IMR-90 (cell line): ENCODE results near the gene SLC39A8. TPM values are rescaled to one million over a fixed set of nuclear protein-coding genes. Genes with fewer than 3 reads are reported as not detected.
A peak's percentile ranks its signal among the peaks of the same experiment; 100 is the strongest.

Experiments used
- ATAC-seq: fragments of 200-7000 bp; cut with Tn5 transposase; 2 replicates; pipeline ENCODE4 v1.9.1; 2020; ENCODE audit warnings: low read depth, mild to moderate bottlenecking, moderate library complexity
- BruUV-seq: library from RNA; stranded (reverse); fragments of 400-500 nt; replicated peaks from 2 replicates; lab custom pipeline; 2021; lab: Mats Ljungman, UMichigan
- CTCF ChIA-PET: fragments of 300-600 bp; formaldehyde crosslinking; extraction: SDS; loops from one replicate; lab custom pipeline; 2021; ENCODE audit warnings: antibody characterized with exemption; lab: Yijun Ruan, JAX
- POLR2A ChIA-PET: fragments of 300-600 bp; sonication (Branson Sonifier 250); formaldehyde crosslinking; loops from one replicate; lab custom pipeline; 2022; ENCODE audit warnings: antibody characterized with exemption; ENCODE audit not compliant: unreplicated experiment; lab: Charles Lee
- DNase-seq: peaks from one replicate; pipeline ENCODE4 v3.0.0; 2013
- H2AFZ ChIP-seq: replicated peaks from 2 replicates; pipeline ENCODE3; 2013; ENCODE audit warnings: low read length, mild to moderate bottlenecking; ENCODE audit not compliant: poor library complexity
- H2AK5ac ChIP-seq: 2 replicates; pipeline ENCODE4 v1.6.1; 2013; ENCODE audit warnings: low read depth, low read length, inconsistent platforms
- H2AK9ac ChIP-seq: replicated peaks from 2 replicates; pipeline ENCODE3; 2013; ENCODE audit warnings: mild to moderate bottlenecking, low read depth, low read length, moderate library complexity; ENCODE audit not compliant: poor library complexity
- H2BK120ac ChIP-seq: 2 replicates; pipeline ENCODE4 v1.6.1; 2013; ENCODE audit warnings: low read depth, low read length, inconsistent platforms
- H2BK15ac ChIP-seq: 3 replicates; pipeline ENCODE4 v1.6.1; 2013; ENCODE audit warnings: low read depth, low read length, inconsistent platforms
- H2BK20ac ChIP-seq: 2 replicates; pipeline ENCODE4 v1.6.1; 2013; ENCODE audit warnings: low read depth, mild to moderate bottlenecking, inconsistent platforms, low read length, moderate library complexity
- H2BK5ac ChIP-seq: 2 replicates; pipeline ENCODE4 v1.6.1; 2013; ENCODE audit warnings: mild to moderate bottlenecking, low read depth, low read length, inconsistent platforms; ENCODE audit not compliant: poor library complexity, severe bottlenecking
- H3K14ac ChIP-seq: replicated peaks from 2 replicates; pipeline ENCODE4 v1.6.1; 2013; ENCODE audit warnings: low read depth, low read length, inconsistent platforms
- H3K18ac ChIP-seq: 2 replicates; pipeline ENCODE4 v1.6.1; 2013; ENCODE audit warnings: low read depth, low read length, control low read depth
- H3K23ac ChIP-seq: 2 replicates; pipeline ENCODE4 v1.6.1; 2013; ENCODE audit warnings: low read depth, low read length, inconsistent platforms
- H3K27ac ChIP-seq: 2 replicates; pipeline ENCODE4 v1.5.1; 2013; ENCODE audit warnings: mild to moderate bottlenecking, control low read depth, low read length; ENCODE audit not compliant: insufficient read depth
- H3K27me3 ChIP-seq: 2 replicates; pipeline ENCODE4 v1.6.1; 2013; ENCODE audit warnings: low read length; ENCODE audit not compliant: control insufficient read depth, insufficient read depth
- H3K36me3 ChIP-seq: 2 replicates; pipeline ENCODE4 v1.6.1; 2013; ENCODE audit warnings: low read length, mixed read lengths; ENCODE audit not compliant: control insufficient read depth, insufficient read depth
- H3K4ac ChIP-seq: 2 replicates; pipeline ENCODE4 v1.6.1; 2013; ENCODE audit warnings: low read depth, low read length, inconsistent platforms
- H3K4me1 ChIP-seq: 2 replicates; pipeline ENCODE4 v1.6.1; 2013; ENCODE audit warnings: low read length, mixed read lengths; ENCODE audit not compliant: control insufficient read depth, insufficient read depth
- H3K4me2 ChIP-seq: 2 replicates; pipeline ENCODE4 v1.6.1; 2013; ENCODE audit warnings: low read depth, mild to moderate bottlenecking, control low read depth, low read length, moderate library complexity
- H3K4me3 ChIP-seq: 2 replicates; pipeline ENCODE4 v1.5.1; 2013; ENCODE audit warnings: low read depth, mild to moderate bottlenecking, control low read depth, low read length, moderate library complexity; ENCODE audit not compliant: insufficient read depth
- H3K56ac ChIP-seq: 2 replicates; pipeline ENCODE4 v1.6.1; 2013; ENCODE audit warnings: low read length, inconsistent platforms; ENCODE audit not compliant: insufficient read depth; ENCODE audit errors: extremely low read depth
- H3K79me1 ChIP-seq, 2 experiments: 2 replicates each; pipeline ENCODE4 v1.6.1; 2013; ENCODE audit warnings: low read length in 2 of 2, inconsistent platforms in 1 of 2, low read depth in 1 of 2
- H3K9ac ChIP-seq: 2 replicates; pipeline ENCODE4 v1.6.1; 2013; ENCODE audit warnings: low read depth, low read length, control low read depth
- H3K9me1 ChIP-seq: 2 replicates; pipeline ENCODE4 v1.6.1; 2013; ENCODE audit warnings: low read length, inconsistent platforms; ENCODE audit not compliant: insufficient read depth
- H3K9me3 ChIP-seq: 2 replicates; pipeline ENCODE4 v1.6.1; 2013; ENCODE audit warnings: low read length; ENCODE audit not compliant: control insufficient read depth, insufficient read depth
- H4K20me1 ChIP-seq: 2 replicates; pipeline ENCODE4 v1.6.1; 2013; ENCODE audit warnings: low read length, inconsistent platforms; ENCODE audit not compliant: insufficient read depth
- H4K5ac ChIP-seq: 2 replicates; pipeline ENCODE4 v1.6.1; 2013; ENCODE audit warnings: mild to moderate bottlenecking, low read depth, low read length, control low read depth
- H4K8ac ChIP-seq, 2 experiments: 2 replicates each; pipeline ENCODE4 v1.6.1; 2013; ENCODE audit warnings: low read depth in 2 of 2, low read length in 2 of 2, control low read depth in 1 of 2, inconsistent platforms in 1 of 2
- H4K91ac ChIP-seq: 2 replicates; pipeline ENCODE4 v1.6.1; 2013; ENCODE audit warnings: low read depth, low read length, inconsistent platforms; ENCODE audit not compliant: insufficient read depth
- MAFK ChIP-seq: IDR thresholded peaks from 2 replicates; pipeline ENCODE4 v1.6.1; 2012; ENCODE audit warnings: low read depth, low read length, improper control_type of control experiment
- NFE2L2 ChIP-seq: fragments of 150-350 bp; IDR thresholded peaks from 2 replicates; pipeline ENCODE4 v1.6.1; 2016; ENCODE audit warnings: low read depth, mild to moderate bottlenecking, low read length
- WGBS, 2 experiments: methylation state at CpG; one replicate each; pipeline versions ENCODE4 v1.1.5 to v1.1.7; 2013; ENCODE audit warnings: missing lambda C conversion rate in 2 of 2; ENCODE audit not compliant: insufficient read length in 1 of 2; ENCODE audit errors: extremely low coverage in 2 of 2; 5-methylcytosine and 5-hydroxymethylcytosine counted together
- dilution Hi-C: fragments of 300-500 bp; cut with HindIII; formaldehyde crosslinking; loops from one replicate; pipeline ENCODE4 v1.14.3; 2018; ENCODE audit warnings: low sequenced_read_pairs; ENCODE audit not compliant: unreplicated experiment
- in situ Hi-C: fragments of 300-500 bp; cut with MboI; formaldehyde crosslinking; loops from 3 replicates; pipeline ENCODE4 v1.14.3; 2019; ENCODE audit warnings: low sequenced_read_pairs, inconsistent platforms, mixed read lengths
- intact Hi-C: fragments of 100-400 bp; cut with micrococcal nuclease; formaldehyde crosslinking; loops from 2 replicates; pipeline ENCODE4 v1.10.0; 2022
- polyA plus RNA-seq, 3 experiments: library from polyadenylated mRNA; depleted of rRNA; stranded (reverse); fragments of >200 nt; gene quantifications; 2 replicates each; pipeline ENCODE4 v1.2.3, GENCODE V29; 2012; ENCODE audit warnings: low replicate concordance in 1 of 3
- total RNA-seq: library from RNA; depleted of rRNA; stranded (reverse); fragments of >200 nt; gene quantifications from 2 replicates; pipeline ENCODE4 v1.2.3, GENCODE V29; 2012
- TF ChIP-seq, protein P1 (sequence below): fragments of 150-350 bp; IDR thresholded peaks from 2 replicates; pipeline ENCODE4 v1.6.1; 2016; ENCODE audit warnings: low read depth, mild to moderate bottlenecking, low read length, moderate library complexity, borderline replicate concordance

The SLC39A8 gene
- total and polyA plus RNA-seq, 2 of the 4 experiments (the other 2 are of a cell fraction): 0.05 to 0.18 TPM

DNA sequence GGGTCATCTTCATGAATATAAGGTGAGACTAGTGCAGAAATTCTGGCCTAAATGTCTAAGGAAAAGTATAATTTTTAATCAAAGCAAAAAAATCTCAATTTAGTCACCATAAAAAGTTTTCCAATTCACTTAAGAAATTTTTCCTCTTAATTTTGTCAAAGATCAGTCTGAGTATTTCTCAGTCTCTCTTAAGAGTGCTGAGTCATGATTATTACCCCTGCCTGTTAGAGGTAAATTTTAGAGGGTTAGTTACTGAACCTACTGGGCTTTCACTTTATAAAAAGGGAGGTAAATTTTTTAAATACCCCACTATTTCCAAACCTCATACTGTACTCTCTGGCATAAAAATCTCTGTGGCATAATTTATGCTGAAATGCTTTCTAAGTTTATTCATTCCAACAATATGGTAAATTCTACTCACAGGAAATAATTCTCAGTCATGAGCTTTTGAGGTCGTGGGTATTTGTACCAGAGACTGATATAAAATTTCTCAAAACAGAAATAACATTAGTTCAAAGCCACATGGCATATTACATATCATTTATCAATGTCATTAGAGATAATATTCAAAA is 122.4 kb downstream of the SLC39A8 start:
- DNase-seq (no peak), ATAC-seq (no peak)
- Histone ChIP-seq H3K23ac (no peak overlapping the region), H3K14ac (no peak overlapping the region), H3K9ac (no peak overlapping the region), H4K5ac (no peak overlapping the region), H3K18ac (no peak overlapping the region), H3K36me3 (no peaks in the 10 kb centered on the region), H3K9me1 (no peaks in the 10 kb centered on the region), H3K79me1 (no peaks in the 10 kb centered on the region), H3K4ac (no peak overlapping the region), H4K91ac (no peak overlapping the region), H4K20me1 (no peaks in the 10 kb centered on the region), H3K4me1 (no peaks in the 10 kb centered on the region), H2BK5ac (no peak overlapping the region), H3K27ac (no peak overlapping the region), H3K56ac (no peak overlapping the region), H2AK5ac (no peak overlapping the region), H3K4me2 (no peak overlapping the region), H2BK120ac (no peak overlapping the region), H2AFZ (no peak overlapping the region), H2AK9ac (no peak overlapping the region), H2BK15ac (no peak overlapping the region), H3K27me3 (no peaks in the 10 kb centered on the region), H3K9me3 (0 out of 2 replicates have a peak, but pooled peaks cover 3% of the 10 kb centered on the region), H2BK20ac (no peak overlapping the region), H4K8ac (no peak overlapping the region), H3K4me3 (no peak overlapping the region)
- TF ChIP-seq MAFK (peak; percentile 91), NFE2L2 (peak; percentile 76)
- TF ChIP-seq, protein P1, sequence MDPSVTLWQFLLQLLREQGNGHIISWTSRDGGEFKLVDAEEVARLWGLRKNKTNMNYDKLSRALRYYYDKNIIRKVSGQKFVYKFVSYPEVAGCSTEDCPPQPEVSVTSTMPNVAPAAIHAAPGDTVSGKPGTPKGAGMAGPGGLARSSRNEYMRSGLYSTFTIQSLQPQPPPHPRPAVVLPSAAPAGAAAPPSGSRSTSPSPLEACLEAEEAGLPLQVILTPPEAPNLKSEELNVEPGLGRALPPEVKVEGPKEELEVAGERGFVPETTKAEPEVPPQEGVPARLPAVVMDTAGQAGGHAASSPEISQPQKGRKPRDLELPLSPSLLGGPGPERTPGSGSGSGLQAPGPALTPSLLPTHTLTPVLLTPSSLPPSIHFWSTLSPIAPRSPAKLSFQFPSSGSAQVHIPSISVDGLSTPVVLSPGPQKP: no peak
- in situ Hi-C loops: no loop called here
- dilution Hi-C loops: no loop called here
- ChIA-PET CTCF (no interaction called here), POLR2A (no interaction called here)
- intact Hi-C loops: no loop called here
- WGBS, 2 experiments: no CpG with 5 or more reads among the region's 1 CpG
- no TSS peak for BruUV-seq
